Measurements from ENCODE around the gene CTNND2. TPM values are rescaled to one million over a fixed set of nuclear protein-coding genes. Genes with fewer than 3 reads are reported as not detected.

The CTNND2 gene
- total and polyA plus RNA-seq, 2 donors (not counting 1 experiment from before 2014, with no cell fraction given) = not detected

DNA sequence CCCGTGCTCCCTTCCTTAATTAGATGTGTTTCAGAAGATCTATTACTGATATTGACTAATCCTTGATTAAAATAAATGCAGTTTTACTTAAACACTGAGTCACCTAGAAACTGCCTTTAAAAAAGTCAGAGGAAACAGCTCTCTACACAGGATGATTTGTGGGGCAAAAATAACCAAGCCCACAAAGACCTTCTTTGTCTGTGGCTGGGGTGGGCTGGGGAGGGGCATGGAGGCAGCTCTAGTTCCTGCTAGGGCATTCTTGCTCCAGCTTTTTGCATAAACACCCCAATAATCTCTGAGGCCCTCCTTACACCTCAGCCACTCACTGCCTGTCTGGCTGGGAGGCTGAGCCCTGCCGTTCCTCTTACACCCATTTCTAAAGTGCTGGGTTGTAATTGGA lies 915.6 kb downstream of the CTNND2 start:
- CTCF ChIA-PET = interaction anchor here (0.6 to 1.2 kb wide), 4 partner anchors 10 to 1784 kb away, joined by 3 read pairs; no protein-coding TSS in a partner anchor
- Histone ChIP-seq H3K36me3 (replicated peaks in 1 of 2; ENCODE audit: control extremely low read depth in 1 of 2, control insufficient read depth in 1 of 2, extremely low read depth in 1 of 2, insufficient read depth in 2 of 2, low read length in 1 of 2) (no peaks in the 10 kb centered on the region), H3K27ac (ENCODE audit: low read length in 2 of 2) (no peak overlapping the region)

DNA sequence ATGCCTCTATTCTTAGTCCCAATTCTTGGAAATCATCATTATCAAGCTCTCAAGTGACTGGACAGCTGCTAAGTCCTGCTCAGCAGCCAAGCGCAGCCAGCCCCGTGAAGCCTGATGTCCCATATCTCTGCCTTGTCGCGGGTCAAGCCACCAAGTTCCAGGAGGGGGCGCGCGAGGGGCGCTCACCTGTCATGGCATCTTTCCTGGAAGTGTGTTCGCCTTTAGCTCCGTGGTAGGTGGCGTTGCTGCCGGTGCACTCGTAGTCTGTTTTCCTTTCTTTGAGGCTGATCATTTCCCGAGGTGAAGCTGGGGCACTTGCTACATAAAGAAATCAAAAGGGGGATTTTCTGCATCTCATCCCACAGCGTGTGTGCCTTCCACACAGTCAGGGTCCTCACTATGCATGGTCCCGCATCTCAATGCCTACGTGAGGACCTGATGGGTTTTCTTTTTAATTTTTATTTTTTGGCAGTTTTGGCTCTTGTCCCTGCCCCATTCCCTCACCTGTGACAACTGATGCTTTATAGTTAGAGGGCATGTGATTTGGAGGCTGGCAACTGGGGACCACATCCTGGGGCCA lies 916.2 kb downstream of the CTNND2 start:
- Histone ChIP-seq H4K20me1 (ENCODE audit: control insufficient read depth, insufficient read depth, low read length, poor library complexity, severe bottlenecking) (no peaks in the 10 kb centered on the region), H3K9me3 (ENCODE audit: control extremely low read depth in 1 of 3, control insufficient read depth in 2 of 3, insufficient read depth in 1 of 3, low read length in 2 of 3) (no peaks in the 10 kb centered on the region), H3K27me3 (replicated peaks in 1 of 4; ENCODE audit: control extremely low read depth in 1 of 4, control insufficient read depth in 3 of 4, insufficient read depth in 4 of 4, low read length in 3 of 4) (peaks cover 0 to 29% (median 2%) of the 10 kb centered on the region in 4 experiments), H3K79me2 (ENCODE audit: control insufficient read depth, insufficient read depth, low read length) (no peaks in the 10 kb centered on the region), H3K4me3 (ENCODE audit: control extremely low read depth in 1 of 5, extremely low read depth in 1 of 5, insufficient read depth in 1 of 5, low read depth in 2 of 5, low read length in 4 of 5) (no peak overlapping the region), H3K27ac (ENCODE audit: low read length in 2 of 2) (no peak overlapping the region), H3K4me1 (ENCODE audit: control insufficient read depth in 2 of 2, insufficient read depth in 2 of 2, low read length in 2 of 2) (peaks cover 4 to 5% of the 10 kb centered on the region in 2 donors), H3K4me2 (replicated peaks; ENCODE audit: low read depth, low read length, poor library complexity, severe bottlenecking) (no peak overlapping the region), H2AFZ (ENCODE audit: insufficient read depth, low read depth, low read length, poor library complexity, severe bottlenecking) (no peak overlapping the region), H3K9ac (ENCODE audit: low read length) (no peak overlapping the region), H3K36me3 (replicated peaks in 1 of 2; ENCODE audit: control extremely low read depth in 1 of 2, control insufficient read depth in 1 of 2, extremely low read depth in 1 of 2, insufficient read depth in 2 of 2, low read length in 1 of 2) (no peaks in the 10 kb centered on the region)
- peaks cover 31% of the 10 kb centered on the region for H3K27me3 Mint-ChIP-seq
- CTCF ChIA-PET = interaction anchor here (0.6 to 1.3 kb wide), 4 partner anchors 11 to 119 kb away, joined by 3 to 4 read pairs (median 3); no protein-coding TSS in a partner anchor
- intact Hi-C loops (cut with micrococcal nuclease) = no loop called here
- H3K27ac Mint-ChIP-seq = no peak overlapping the region
- ATAC-seq (ENCODE audit: low read depth) (peak; percentile 28), DNase-seq (peak; percentile 35)
- H3K9me3 Mint-ChIP-seq (ENCODE audit: insufficient read depth) = no peaks in the 10 kb centered on the region
- peaks cover 8% of the 10 kb centered on the region for H3K4me1 Mint-ChIP-seq
- TF ChIP-seq, protein P1, sequence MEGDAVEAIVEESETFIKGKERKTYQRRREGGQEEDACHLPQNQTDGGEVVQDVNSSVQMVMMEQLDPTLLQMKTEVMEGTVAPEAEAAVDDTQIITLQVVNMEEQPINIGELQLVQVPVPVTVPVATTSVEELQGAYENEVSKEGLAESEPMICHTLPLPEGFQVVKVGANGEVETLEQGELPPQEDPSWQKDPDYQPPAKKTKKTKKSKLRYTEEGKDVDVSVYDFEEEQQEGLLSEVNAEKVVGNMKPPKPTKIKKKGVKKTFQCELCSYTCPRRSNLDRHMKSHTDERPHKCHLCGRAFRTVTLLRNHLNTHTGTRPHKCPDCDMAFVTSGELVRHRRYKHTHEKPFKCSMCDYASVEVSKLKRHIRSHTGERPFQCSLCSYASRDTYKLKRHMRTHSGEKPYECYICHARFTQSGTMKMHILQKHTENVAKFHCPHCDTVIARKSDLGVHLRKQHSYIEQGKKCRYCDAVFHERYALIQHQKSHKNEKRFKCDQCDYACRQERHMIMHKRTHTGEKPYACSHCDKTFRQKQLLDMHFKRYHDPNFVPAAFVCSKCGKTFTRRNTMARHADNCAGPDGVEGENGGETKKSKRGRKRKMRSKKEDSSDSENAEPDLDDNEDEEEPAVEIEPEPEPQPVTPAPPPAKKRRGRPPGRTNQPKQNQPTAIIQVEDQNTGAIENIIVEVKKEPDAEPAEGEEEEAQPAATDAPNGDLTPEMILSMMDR (IDR thresholded peaks at IDR 0.05) = peak; percentile 67
- TF ChIP-seq EZH2 (IDR thresholded peaks at IDR 0.05; ENCODE audit: borderline replicate concordance, insufficient read depth, low read depth, low read length, poor library complexity, severe bottlenecking) = no peak
- 9% methylated on average over 15 of the region's 17 CpGs for WGBS (ENCODE audit: insufficient coverage)
- H3K4me3 Mint-ChIP-seq = peak overlapping the region; percentile 10
- POLR2A ChIA-PET = no interaction called here

More for the DNA sequence above, 915.6 kb downstream of the CTNND2 start:
- Histone ChIP-seq H4K20me1 (ENCODE audit: control insufficient read depth, insufficient read depth, low read length, poor library complexity, severe bottlenecking) (no peaks in the 10 kb centered on the region), H3K4me3 (ENCODE audit: control extremely low read depth in 1 of 5, extremely low read depth in 1 of 5, insufficient read depth in 1 of 5, low read depth in 2 of 5, low read length in 4 of 5) (no peak overlapping the region), H3K4me2 (replicated peaks; ENCODE audit: low read depth, low read length, poor library complexity, severe bottlenecking) (no peak overlapping the region), H3K27me3 (replicated peaks in 1 of 4; ENCODE audit: control extremely low read depth in 1 of 4, control insufficient read depth in 3 of 4, insufficient read depth in 4 of 4, low read length in 3 of 4) (peaks cover 0 to 29% (median 2%) of the 10 kb centered on the region in 4 experiments), H3K79me2 (ENCODE audit: control insufficient read depth, insufficient read depth, low read length) (no peaks in the 10 kb centered on the region), H3K9ac (ENCODE audit: low read length) (no peak overlapping the region), H3K9me3 (ENCODE audit: control extremely low read depth in 1 of 3, control insufficient read depth in 2 of 3, insufficient read depth in 1 of 3, low read length in 2 of 3) (no peaks in the 10 kb centered on the region), H3K4me1 (ENCODE audit: control insufficient read depth in 2 of 2, insufficient read depth in 2 of 2, low read length in 2 of 2) (peaks cover 4 to 5% of the 10 kb centered on the region in 2 donors), H2AFZ (ENCODE audit: insufficient read depth, low read depth, low read length, poor library complexity, severe bottlenecking) (no peak overlapping the region)
- Mint-ChIP-seq H3K9me3 (ENCODE audit: insufficient read depth) (no peaks in the 10 kb centered on the region), H3K27ac (no peak overlapping the region), H3K4me3 (no peak overlapping the region), H3K4me1 (peaks cover 8% of the 10 kb centered on the region), H3K27me3 (peaks cover 33% of the 10 kb centered on the region)
- WGBS (ENCODE audit: insufficient coverage) = no CpG with 5 or more reads among the region's 2 CpGs
- DNase-seq = no peak
- intact Hi-C loops (cut with micrococcal nuclease) = no loop called here
- POLR2A ChIA-PET = no interaction called here
- TF ChIP-seq, protein P1 (IDR thresholded peaks at IDR 0.05) = no peak
- no peak for TF ChIP-seq EZH2 (IDR thresholded peaks at IDR 0.05; ENCODE audit: borderline replicate concordance, insufficient read depth, low read depth, low read length, poor library complexity, severe bottlenecking)
- no peak for ATAC-seq (ENCODE audit: low read depth)
